DMS53 treated with DMSO at 0.1 percent for 48 hours (cell line): Measurements from ENCODE around the gene TULP1.

Source experiments
- DNase-seq: peaks from one replicate; lab custom pipeline; 2025; ENCODE audit not compliant: unreplicated experiment; lab: John Stamatoyannopoulos, UW

TULP1 gene

GRCh38 chr6:35468980-35469750, 43.5 kb downstream of the TULP1 start:
- DNase-seq, result no peak

GRCh38 chr6:35468181-35468979, 44.3 kb downstream of the TULP1 start, which contains the start of gene RPL10A:
TSS of gene RPL10A (plus strand) at chr6:35468401. CDS start at chr6:35468435, 34 bp downstream.
- DNase-seq, result peak; percentile 88

- DNase-seq, result no peak
Measured at GRCh38 chr6:35465646-35466045, 47.0 kb downstream of the TULP1 start.

- no peak for DNase-seq
Measured at GRCh38 chr6:35463292-35463691, 49.4 kb downstream of the TULP1 start.

GRCh38 chr6:35461270-35461669, 51.4 kb downstream of the TULP1 start:
- DNase-seq, result no peak

- no peak for DNase-seq
Measured at GRCh38 chr6:35457907-35458306, 54.8 kb downstream of the TULP1 start.

- DNase-seq, result no peak
Measured at GRCh38 chr6:35454391-35455110, 58.1 kb downstream of the TULP1 start.

GRCh38 chr6:35453236-35453635, 59.5 kb downstream of the TULP1 start:
- DNase-seq, result no peak

GRCh38 chr6:35452183-35453090, 60.3 kb downstream of the TULP1 start, which contains the start of gene FANCE:
TSS of gene FANCE (plus strand) at chr6:35452338. CDS start at chr6:35452546, 208 bp downstream.
- DNase-seq, result peak; percentile 49

GRCh38 chr6:35451354-35452182, 61.1 kb downstream of the TULP1 start:
- DNase-seq, result no peak

- peak; percentile 67 for DNase-seq
Measured at GRCh38 chr6:35449287-35449881, 63.3 kb downstream of the TULP1 start.

GRCh38 chr6:35448191-35448590, 64.5 kb downstream of the TULP1 start:
- no peak for DNase-seq
